HG03460 (cell line): ENCODE results near the gene PTBP1.

Source experiments
- ATAC-seq: cut with Tn5 transposase; IDR thresholded peaks from one replicate; pipeline ENCODE4 v1.9.1; 2021; ENCODE audit not compliant: unreplicated experiment

The PTBP1 gene

GRCh38 chr19:772063-772462 is 25.2 kb upstream of the PTBP1 start:
- ATAC-seq = no peak

GRCh38 chr19:772730-773436 is 24.4 kb upstream of the PTBP1 start:
- ATAC-seq = no peak

GRCh38 chr19:776549-776948 is 20.7 kb upstream of the PTBP1 start:
- no peak for ATAC-seq

- ATAC-seq = no peak
Observed at GRCh38 chr19:778910-779653, 18.2 kb upstream of the PTBP1 start.

GRCh38 chr19:780935-781334 is 16.3 kb upstream of the PTBP1 start:
- ATAC-seq = no peak

- no peak for ATAC-seq
Observed at GRCh38 chr19:781800-782184, 15.5 kb upstream of the PTBP1 start.

GRCh38 chr19:782185-782877 is 14.9 kb upstream of the PTBP1 start:
- no peak for ATAC-seq

- ATAC-seq = no peak
Observed at GRCh38 chr19:782878-783668, 14.2 kb upstream of the PTBP1 start.

- no peak for ATAC-seq
Observed at GRCh38 chr19:784541-784940, 12.7 kb upstream of the PTBP1 start.

- ATAC-seq = no peak
Observed at GRCh38 chr19:787536-787935, 9.7 kb upstream of the PTBP1 start.

GRCh38 chr19:788686-788982 is 8.6 kb upstream of the PTBP1 start:
- no peak for ATAC-seq

- no peak for ATAC-seq
Observed at GRCh38 chr19:788983-789700, 8.1 kb upstream of the PTBP1 start.

GRCh38 chr19:789701-790060 is 7.6 kb upstream of the PTBP1 start:
- ATAC-seq = no peak

GRCh38 chr19:791007-791566 is 6.2 kb upstream of the PTBP1 start:
- ATAC-seq = no peak

- ATAC-seq = no peak
Observed at GRCh38 chr19:791567-792305, 5.5 kb upstream of the PTBP1 start.

- no peak for ATAC-seq
Observed at GRCh38 chr19:792306-792885, 4.9 kb upstream of the PTBP1 start.

- no peak for ATAC-seq
Observed at GRCh38 chr19:793806-794205, 3.4 kb upstream of the PTBP1 start.

- ATAC-seq = no peak
Observed at GRCh38 chr19:795073-795611, 2.1 kb upstream of the PTBP1 start.
